HepG2 (cell line): ENCODE data around the gene ZNRF3. TPM values are rescaled to one million over a fixed set of nuclear protein-coding genes. Genes with fewer than 3 reads are reported as not detected.

Experiments used
- GATA4 ChIP-seq: sonication (generic); IDR thresholded peaks from 2 replicates; pipeline ENCODE4 v1.6.1; 2016; ENCODE audit warnings: antibody characterized with exemption, low read depth, borderline replicate concordance
- HINFP ChIP-seq: sonication (generic); formaldehyde crosslinking; IDR thresholded peaks from 2 replicates; pipeline ENCODE4 v1.4.0; 2020; ENCODE audit warnings: low read depth, mild to moderate bottlenecking, missing genetic modification reagents
- HNRNPH1 ChIP-seq: fragments of 200-400 bp; formaldehyde crosslinking; optimal IDR thresholded peaks from 2 replicates; pipeline ENCODE3; 2017; ENCODE audit warnings: mild to moderate bottlenecking, low read depth, low read length
- KDM5B ChIP-seq: sonication (generic); formaldehyde crosslinking; IDR thresholded peaks from 2 replicates; pipeline ENCODE4 v1.4.0; 2020; ENCODE audit warnings: missing genetic modification reagents, mild to moderate bottlenecking, borderline replicate concordance
- SIX4 ChIP-seq: sonication (generic); formaldehyde crosslinking; IDR thresholded peaks from 2 replicates; pipeline ENCODE4 v1.4.0; 2020; ENCODE audit warnings: missing genetic modification reagents
- ZFP36 ChIP-seq: fragments of 150-350 bp; IDR thresholded peaks from 2 replicates; pipeline ENCODE4 v1.6.1; 2018; ENCODE audit warnings: borderline replicate concordance, low read length, low read depth; ENCODE audit not compliant: partially characterized antibody
- ZFP62 ChIP-seq: sonication (generic); formaldehyde crosslinking; IDR thresholded peaks from 2 replicates; pipeline ENCODE4 v1.4.0; 2020; ENCODE audit warnings: missing genetic modification reagents
- ZNF124 ChIP-seq: sonication (generic); formaldehyde crosslinking; IDR thresholded peaks from 2 replicates; pipeline ENCODE4 v1.4.0; 2020; ENCODE audit warnings: missing genetic modification reagents
- ZNF383 ChIP-seq: sonication (generic); formaldehyde crosslinking; IDR thresholded peaks from 2 replicates; pipeline ENCODE4 v1.4.0; 2020; ENCODE audit warnings: missing genetic modification reagents, mild to moderate bottlenecking, borderline replicate concordance
- ZNF510 ChIP-seq: sonication (generic); formaldehyde crosslinking; IDR thresholded peaks from 2 replicates; pipeline ENCODE4 v1.4.0; 2020; ENCODE audit warnings: low read depth, mild to moderate bottlenecking, missing genetic modification reagents
- ZNF567 ChIP-seq: sonication (generic); formaldehyde crosslinking; IDR thresholded peaks from 2 replicates; pipeline ENCODE4 v1.8.1; 2023; ENCODE audit warnings: mild to moderate bottlenecking, missing genetic modification reagents, borderline replicate concordance
- ZNF616 ChIP-seq: sonication (generic); formaldehyde crosslinking; IDR thresholded peaks from 2 replicates; pipeline ENCODE4 v1.5.0; 2020; ENCODE audit warnings: low read depth, mild to moderate bottlenecking, missing genetic modification reagents
- ZXDC ChIP-seq: sonication (generic); formaldehyde crosslinking; IDR thresholded peaks from 2 replicates; pipeline ENCODE4 v1.5.0; 2020; ENCODE audit warnings: mild to moderate bottlenecking, missing genetic modification reagents
- polyA plus RNA-seq, 8 experiments: library from polyadenylated mRNA; depleted of rRNA in 3 of 8; stranded (reverse) in 7 of 8; unstranded in 1 of 8; fragments of >200 nt; fragmentation: Illumina TruSeq in 4 of 8; extraction: Trizol in 4 of 8; gene quantifications; 2 replicates each; pipeline versions ENCODE4 v1.2.1 to v1.2.3, GENCODE V29; 2011 to 2016; ENCODE audit warnings: low read depth in 4 of 8, missing spikeins in 1 of 8, mixed read lengths in 1 of 8; ENCODE audit not compliant: insufficient read depth in 1 of 8
- total RNA-seq, 5 experiments: library from RNA; depleted of rRNA; stranded (reverse); fragments of >200 nt; fragmentation: Illumina TruSeq; extraction: Trizol; gene quantifications; 2 replicates each; pipeline ENCODE4 v1.2.3, GENCODE V29; 2016; ENCODE audit warnings: low read depth in 1 of 5
- TF ChIP-seq, protein P1 (sequence below): sonication (generic); formaldehyde crosslinking; IDR thresholded peaks from 2 replicates; pipeline ENCODE4 v1.4.0; 2020; ENCODE audit warnings: missing genetic modification reagents, borderline replicate concordance
- TF ChIP-seq, protein P2 (sequence below): sonication (generic); formaldehyde crosslinking; IDR thresholded peaks from 2 replicates; pipeline ENCODE4 v1.4.0; 2020; ENCODE audit warnings: mild to moderate bottlenecking, missing genetic modification reagents

The ZNRF3 gene
- total and polyA plus RNA-seq, 2 of the 13 experiments (the other 11 are each of a cell fraction or from before 2014, with no cell fraction given): 20.3 to 36.7 TPM

DNA sequence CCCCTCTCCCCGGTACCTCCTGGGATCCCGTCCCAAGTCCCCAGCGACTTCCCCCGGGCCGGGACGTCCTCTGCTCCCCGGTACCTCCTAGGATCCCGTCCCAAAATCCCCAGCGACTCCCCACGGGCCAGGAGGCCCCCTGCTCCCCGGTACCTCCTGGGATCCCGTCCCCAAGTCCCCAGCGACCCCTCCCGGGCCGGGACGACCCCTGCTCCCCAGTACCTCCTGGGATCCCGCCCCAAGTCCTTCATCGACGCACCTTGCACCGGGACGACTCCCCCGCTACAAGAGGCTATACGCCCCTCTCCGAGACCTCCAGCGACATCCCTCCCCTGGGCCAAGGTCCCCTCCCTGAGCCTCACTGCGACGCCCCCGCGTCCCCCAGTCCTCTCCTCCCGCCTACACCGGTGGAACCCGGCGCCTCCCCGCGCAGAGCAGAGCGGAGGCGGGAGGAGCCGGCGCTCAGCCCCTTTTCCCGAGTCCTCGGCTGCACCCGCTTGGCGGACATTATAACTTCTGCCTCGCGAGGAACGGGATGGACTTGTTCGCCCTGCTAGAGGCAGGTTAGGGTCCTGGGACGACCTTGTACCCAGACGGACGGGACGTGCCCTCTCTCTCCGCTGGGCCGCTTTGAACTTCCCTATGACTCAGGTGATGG is 190.4 kb downstream of the ZNRF3 start (continued):
- TF ChIP-seq ZNF124 (CRISPR knock-in tag): no peak
- TF ChIP-seq ZNF383: no peak
- TF ChIP-seq HINFP (CRISPR knock-in tag): no peak
- no peak for TF ChIP-seq ZNF510
- TF ChIP-seq KDM5B (CRISPR knock-in tag): peak; percentile 27; the same call in 1 of the 2 replicates
- no peak for TF ChIP-seq ZFP62
- TF ChIP-seq ZNF616 (CRISPR knock-in tag): no peak
- TF ChIP-seq HNRNPH1: no peak
- TF ChIP-seq, protein P1, sequence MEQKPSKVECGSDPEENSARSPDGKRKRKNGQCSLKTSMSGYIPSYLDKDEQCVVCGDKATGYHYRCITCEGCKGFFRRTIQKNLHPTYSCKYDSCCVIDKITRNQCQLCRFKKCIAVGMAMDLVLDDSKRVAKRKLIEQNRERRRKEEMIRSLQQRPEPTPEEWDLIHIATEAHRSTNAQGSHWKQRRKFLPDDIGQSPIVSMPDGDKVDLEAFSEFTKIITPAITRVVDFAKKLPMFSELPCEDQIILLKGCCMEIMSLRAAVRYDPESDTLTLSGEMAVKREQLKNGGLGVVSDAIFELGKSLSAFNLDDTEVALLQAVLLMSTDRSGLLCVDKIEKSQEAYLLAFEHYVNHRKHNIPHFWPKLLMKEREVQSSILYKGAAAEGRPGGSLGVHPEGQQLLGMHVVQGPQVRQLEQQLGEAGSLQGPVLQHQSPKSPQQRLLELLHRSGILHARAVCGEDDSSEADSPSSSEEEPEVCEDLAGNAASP (CRISPR knock-in tag): peak; percentile 54; the same call in 1 of the 2 replicates
- TF ChIP-seq, protein P2, sequence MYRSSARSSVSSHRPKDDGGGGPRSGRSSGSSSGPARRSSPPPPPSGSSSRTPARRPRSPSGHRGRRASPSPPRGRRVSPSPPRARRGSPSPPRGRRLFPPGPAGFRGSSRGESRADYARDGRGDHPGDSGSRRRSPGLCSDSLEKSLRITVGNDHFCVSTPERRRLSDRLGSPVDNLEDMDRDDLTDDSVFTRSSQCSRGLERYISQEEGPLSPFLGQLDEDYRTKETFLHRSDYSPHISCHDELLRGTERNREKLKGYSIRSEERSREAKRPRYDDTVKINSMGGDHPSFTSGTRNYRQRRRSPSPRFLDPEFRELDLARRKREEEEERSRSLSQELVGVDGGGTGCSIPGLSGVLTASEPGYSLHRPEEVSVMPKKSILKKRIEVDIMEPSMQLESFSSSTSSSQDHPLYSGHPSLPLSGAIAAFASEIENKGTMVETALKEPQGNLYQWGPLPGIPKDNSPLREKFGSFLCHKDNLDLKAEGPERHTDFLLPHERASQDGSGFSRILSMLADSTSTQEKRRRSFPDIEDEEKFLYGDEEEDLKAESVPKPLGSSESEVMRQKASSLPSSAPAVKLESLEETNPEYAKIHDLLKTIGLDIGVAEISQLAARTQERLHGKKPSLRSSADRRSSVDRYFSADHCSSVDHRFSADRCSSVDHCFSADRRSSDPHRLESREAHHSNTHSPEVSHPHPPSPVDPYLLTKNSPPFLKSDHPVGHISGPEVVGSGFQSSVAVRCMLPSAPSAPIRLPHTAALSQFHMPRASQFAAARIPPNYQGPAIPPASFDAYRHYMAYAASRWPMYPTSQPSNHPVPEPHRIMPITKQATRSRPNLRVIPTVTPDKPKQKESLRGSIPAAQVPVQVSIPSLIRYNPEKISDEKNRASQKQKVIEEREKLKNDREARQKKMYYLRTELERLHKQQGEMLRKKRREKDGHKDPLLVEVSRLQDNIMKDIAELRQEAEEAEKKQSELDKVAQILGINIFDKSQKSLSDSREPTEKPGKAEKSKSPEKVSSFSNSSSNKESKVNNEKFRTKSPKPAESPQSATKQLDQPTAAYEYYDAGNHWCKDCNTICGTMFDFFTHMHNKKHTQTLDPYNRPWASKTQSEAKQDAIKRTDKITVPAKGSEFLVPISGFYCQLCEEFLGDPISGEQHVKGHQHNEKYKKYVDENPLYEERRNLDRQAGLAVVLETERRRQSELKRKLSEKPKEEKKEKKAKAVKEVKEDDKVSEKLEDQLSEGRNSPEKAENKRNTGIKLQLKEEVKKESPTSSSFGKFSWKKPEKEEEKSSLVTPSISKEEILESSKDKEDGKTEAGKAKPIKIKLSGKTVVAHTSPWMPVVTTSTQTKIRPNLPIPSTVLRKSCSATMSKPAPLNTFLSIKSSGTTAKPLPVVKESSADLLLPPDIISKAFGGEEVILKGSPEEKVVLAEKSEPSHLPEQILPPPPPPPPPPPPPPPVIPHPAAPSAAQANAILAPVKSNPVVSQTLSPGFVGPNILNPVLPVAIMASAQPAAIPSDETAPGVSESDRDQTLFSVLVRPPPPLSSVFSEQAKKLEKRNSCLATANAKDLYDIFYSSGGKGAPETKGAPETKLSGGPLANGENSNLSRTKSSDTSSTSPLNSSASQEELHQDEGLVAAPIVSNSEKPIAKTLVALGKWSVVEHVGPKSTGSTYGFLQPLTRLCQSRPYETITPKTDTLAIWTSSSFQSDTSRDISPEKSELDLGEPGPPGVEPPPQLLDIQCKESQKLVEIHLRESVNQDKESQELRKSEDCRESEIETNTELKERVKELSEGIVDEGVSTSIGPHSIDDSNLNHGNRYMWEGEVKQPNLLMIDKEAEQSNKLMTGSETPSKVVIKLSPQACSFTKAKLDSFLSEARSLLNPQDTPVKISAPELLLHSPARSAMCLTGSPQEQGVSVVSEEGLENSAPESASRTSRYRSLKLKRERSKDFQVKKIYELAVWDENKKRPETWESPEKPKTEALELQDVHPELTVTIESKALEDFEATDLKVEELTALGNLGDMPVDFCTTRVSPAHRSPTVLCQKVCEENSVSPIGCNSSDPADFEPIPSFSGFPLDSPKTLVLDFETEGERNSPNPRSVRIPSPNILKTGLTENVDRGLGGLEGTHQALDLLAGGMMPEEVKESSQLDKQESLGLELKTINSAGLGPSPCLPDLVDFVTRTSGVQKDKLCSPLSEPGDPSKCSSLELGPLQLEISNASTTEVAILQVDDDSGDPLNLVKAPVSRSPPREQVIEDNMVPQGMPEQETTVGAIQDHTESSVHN (CRISPR knock-in tag): no peak
- no peak for TF ChIP-seq GATA4
- no peak for TF ChIP-seq SIX4 (CRISPR knock-in tag)
- TF ChIP-seq ZFP36: no peak
- no peak for TF ChIP-seq ZXDC
- no peak for TF ChIP-seq ZNF567 (CRISPR knock-in tag)
